KBM-7 (cell line): Measurements from ENCODE around the gene GSC.

Source experiments
- DNase-seq: peaks from one replicate; pipeline ENCODE4 v3.0.0-alpha.2; 2015
- in situ Hi-C: fragments of 300-500 bp; cut with MboI; formaldehyde crosslinking; loops from 2 replicates; pipeline ENCODE4 v1.14.3; 2020; ENCODE audit warnings: low sequenced_read_pairs, low pct_unique_long_range_greater_than_20kb, mixed read lengths

Gene GSC

DNA sequence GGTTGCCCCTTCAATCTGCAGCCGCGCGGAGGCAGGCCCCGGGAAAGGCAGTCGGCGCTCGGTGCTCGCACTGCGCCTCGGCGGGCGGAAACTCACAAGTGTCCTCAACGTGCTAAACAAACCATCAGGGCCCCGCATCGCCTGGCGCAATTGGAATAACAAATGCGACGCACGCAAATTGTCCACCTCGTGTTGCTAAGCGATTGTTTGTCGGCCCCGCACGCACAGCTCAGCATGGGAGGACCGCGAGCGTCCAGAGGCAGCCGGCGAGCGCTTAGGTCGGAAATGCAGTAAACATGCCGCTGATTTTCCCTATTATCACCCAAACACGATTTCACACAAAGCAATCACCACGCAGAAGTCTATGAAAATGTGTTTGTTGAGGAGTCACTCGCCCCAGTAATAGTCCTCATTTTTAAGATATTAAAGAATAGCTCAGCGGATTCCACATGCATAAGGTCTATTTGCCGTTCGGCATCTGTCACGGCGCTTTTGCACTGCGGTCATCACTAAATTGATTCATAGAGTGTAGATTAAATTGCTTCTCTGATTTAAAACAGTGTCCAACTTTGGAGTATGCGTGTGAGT lies 3.2 kb upstream of the GSC start:
- DNase-seq = no peak
- in situ Hi-C loops = no loop called here

DNA sequence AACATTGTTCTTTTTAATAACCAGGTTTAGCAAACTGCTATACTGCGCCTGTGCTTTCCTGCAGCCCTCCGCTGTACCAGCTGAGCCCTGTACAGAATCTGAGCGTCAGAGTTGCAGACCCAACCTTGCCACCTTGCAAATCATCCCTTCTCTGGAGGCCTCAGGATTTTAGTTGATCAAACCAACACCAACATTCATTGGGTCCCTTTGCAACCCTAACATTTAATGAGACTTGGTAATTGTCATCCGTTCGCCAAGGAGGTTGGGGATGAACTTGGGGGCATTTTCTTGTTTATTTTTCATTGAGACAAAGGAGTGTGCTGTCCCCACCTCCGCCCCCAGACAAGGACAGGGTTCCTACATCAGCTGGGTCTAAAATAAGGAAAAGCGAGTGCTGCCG lies 2.6 kb upstream of the GSC start:
- DNase-seq = no peak
- in situ Hi-C loops = no loop called here

DNA sequence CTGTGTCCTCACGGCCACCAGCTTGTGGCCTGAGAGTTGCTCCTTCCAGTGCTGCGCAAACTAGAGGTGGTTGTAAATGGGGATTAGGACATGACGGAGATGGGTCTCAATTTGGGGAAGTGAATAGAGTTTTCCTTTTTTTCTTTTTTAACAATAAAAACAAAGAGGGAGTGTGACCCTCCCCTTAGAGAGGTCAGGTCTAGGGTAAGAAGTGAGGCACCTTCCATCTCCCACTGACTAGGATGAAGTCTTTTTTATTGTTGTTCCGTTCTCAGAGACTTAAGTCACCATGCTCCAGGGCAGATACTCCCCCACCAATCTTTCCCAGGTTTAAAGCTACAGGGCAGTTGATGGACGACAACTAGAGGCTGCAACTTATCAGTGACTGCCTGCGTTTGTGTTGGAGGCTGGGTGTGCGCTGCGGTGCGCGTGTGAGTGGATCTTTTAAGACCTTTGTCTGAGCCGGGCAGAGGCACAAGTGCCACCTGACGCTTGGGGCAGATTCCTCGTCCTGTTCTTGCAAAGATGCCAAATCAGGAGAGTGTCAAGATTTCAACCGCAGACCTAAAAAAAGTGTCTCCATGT lies 2.1 kb upstream of the GSC start:
- in situ Hi-C loops = no loop called here
- no peak for DNase-seq

- no peak for DNase-seq
- in situ Hi-C loops = no loop called here
Observed at GRCh38 chr14:94771158-94771905, 1.4 kb upstream of the GSC start.

GRCh38 chr14:94770815-94771157 lies 873 bp upstream of the GSC start:
- no peak for DNase-seq
- in situ Hi-C loops = no loop called here

- DNase-seq = no peak
- in situ Hi-C loops = no loop called here
Observed at GRCh38 chr14:94770251-94770749, 387 bp upstream of the GSC start.

GRCh38 chr14:94768521-94769390 lies 1.2 kb downstream of the GSC start:
- DNase-seq = peak; percentile 11
- in situ Hi-C loops = no loop called here

GRCh38 chr14:94768141-94768520 lies 1.8 kb downstream of the GSC start:
- DNase-seq = no peak
- in situ Hi-C loops = no loop called here

DNA sequence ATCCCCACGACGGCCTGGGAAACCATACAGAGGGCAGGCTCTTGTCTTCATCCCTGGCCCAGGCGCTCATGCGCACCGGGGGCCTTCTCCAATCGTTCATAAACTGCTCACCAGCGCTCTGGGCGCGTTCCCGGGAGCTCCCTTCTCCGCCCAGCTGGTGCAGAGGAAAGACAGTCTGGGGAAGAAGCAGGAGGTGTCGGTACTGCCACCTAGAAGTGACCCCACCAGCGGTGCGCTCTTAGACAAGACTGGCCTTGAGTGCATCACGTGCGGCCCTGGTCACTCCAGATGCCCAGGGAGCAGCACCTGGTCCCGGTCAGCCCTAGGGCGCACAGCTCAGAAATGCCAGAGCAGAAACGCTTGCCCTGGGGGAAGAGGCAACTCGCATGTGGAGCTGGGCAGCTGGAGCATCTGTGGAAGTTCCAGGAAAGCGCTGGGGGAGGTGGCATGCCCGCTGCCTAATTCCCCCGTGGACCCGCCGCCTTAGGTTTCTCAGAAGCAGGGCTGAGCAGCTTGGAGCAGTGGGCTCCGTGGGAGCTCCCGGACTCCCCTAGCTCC lies 2.5 kb downstream of the GSC start:
- in situ Hi-C loops = no loop called here
- no peak for DNase-seq

DNA sequence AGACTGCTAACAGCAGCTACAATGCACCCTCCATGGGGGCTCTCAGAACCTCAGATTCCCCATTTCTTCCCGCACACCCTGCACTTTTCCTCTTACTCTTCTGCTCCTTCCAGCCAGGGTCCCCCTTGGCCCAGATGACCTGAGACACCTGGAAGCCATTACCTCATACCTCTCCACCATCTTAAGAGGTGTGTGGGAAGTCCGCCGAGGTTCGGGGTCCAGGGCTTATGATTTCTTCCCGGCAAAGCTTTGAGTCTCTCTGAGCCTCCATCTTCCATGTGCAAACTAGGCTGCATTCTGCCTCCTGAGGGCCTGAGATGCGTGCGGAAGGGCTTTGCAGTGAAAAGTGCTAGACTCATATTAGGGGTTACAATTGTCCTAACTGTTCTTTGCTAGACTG lies 5.3 kb downstream of the GSC start:
- no peak for DNase-seq
- in situ Hi-C loops = no loop called here

GRCh38 chr14:94762431-94762830 lies 7.5 kb downstream of the GSC start:
- in situ Hi-C loops = no loop called here
- no peak for DNase-seq

DNA sequence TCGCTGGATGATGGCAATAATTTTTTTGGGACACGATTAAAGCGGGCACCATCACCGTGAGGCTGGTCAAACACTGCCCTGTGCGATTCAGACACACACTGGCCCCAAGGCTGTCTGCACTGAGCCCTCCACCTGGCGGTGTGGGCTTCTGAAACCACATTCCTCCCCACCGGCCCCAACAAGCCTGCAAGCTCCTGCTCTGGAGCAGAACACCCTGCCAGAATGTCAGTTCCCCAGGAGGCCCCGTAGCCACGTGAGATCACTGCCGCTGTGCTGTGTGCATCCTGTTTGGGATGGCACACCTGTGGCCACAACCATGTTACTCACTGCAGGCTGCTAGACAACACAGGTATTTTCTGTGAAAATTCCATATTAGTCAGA lies 7.9 kb downstream of the GSC start:
- in situ Hi-C loops = no loop called here
- no peak for DNase-seq

- DNase-seq = no peak
- in situ Hi-C loops = no loop called here
Observed at GRCh38 chr14:94761348-94761996, 8.4 kb downstream of the GSC start.

GRCh38 chr14:94756310-94756882 lies 13.5 kb downstream of the GSC start:
- no peak for DNase-seq
- in situ Hi-C loops = no loop called here

- in situ Hi-C loops = no loop called here
- no peak for DNase-seq
Observed at GRCh38 chr14:94754391-94754942, 15.4 kb downstream of the GSC start.

GRCh38 chr14:94752591-94753436 lies 17.1 kb downstream of the GSC start:
- in situ Hi-C loops = no loop called here
- no peak for DNase-seq

- in situ Hi-C loops = no loop called here
- no peak for DNase-seq
Observed at GRCh38 chr14:94751956-94752355, 18.0 kb downstream of the GSC start.

DNA sequence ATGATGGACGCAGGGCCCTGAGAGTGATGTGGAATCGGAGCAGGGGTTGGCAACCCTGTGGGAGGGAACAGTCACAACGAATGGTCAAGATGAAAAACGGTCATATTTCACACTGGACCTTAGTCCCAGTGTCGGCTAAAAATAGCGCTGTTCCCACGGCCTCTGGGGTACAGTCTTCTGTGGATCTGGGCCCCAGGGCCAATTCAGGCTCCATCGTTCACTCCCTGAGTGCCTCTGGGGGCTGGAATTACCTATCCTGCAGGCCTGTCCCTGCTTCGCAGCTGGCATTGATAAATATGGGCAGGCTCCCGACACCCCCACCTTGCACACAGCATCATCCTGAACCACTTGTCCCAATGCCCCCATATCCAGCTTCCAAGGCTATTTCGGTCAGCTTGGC lies 18.6 kb downstream of the GSC start:
- in situ Hi-C loops = no loop called here
- no peak for DNase-seq
